ENCODE data around the gene CKLF.
"Not testable (repeated sequence)": the region's sequence is repeated elsewhere in the genome, so short reads cannot be mapped to it uniquely, and the experiment has no call there.

CKLF gene

DNA sequence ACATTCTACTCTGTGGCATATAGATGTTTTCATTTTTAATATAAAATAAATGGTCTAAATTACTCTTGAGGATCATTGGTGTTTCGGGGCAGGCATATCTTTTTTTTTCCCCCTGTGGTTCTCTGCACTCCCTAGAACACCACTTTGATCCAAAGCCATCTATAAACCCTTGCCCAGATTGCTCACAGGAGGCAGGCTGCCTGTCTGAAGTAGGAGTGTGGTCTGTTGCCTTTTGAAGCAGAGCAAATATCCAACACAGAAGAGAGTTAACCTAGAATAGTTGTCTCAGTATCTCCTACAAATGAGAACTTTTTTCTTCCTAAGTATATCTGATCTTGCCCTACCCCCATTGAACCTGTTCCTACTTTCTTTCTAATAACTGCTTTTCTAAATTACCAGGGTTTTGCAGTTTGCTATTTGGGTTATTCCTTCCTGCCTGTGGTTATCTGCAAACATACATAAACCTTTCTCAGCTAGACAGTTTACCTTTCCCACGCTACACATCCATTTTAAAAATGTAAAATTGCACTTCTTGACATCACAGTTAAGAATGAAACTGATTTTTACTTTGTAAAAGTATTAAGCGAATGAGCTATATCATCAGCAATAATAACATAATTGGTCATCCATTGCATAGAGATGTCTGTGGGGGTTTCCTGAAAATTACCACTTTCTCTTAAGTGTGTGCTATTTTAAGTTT is 9.2 kb downstream of the CKLF start:
- no peak overlapping the region for H3K4me3 ChIP-seq (ENCODE audit: low read length)
- H3K36me3 ChIP-seq (ENCODE audit: control insufficient read depth, insufficient read depth, low read length): peaks cover 3% of the 10 kb centered on the region; the same call in 1 of the 2 replicates

DNA sequence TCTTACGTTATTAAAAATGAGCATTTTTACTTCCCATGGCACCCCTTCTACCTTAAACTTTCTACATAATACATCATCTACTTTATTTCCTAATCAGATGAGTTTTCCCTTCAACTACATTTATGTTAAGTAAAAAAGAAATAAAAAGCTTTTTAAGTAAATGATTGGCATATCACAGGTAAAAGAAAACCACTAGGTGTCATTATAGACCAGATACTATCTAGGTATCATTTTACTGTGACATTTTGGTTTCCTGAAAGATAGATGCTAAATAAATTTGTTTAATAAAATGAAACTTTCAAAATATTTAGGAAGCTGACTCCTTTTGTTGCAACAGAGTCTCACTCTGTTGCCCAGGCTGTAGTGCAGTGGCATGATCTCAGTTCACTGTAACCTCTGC is 10.0 kb downstream of the CKLF start:
- H3K27me3 ChIP-seq (ENCODE audit: control insufficient read depth, insufficient read depth, low read length): no peaks in the 10 kb centered on the region
- H3K4me3 ChIP-seq (ENCODE audit: low read length): no peak overlapping the region
- H3K27ac ChIP-seq (ENCODE audit: low read length): no peak overlapping the region
- no peak for DNase-seq (ENCODE audit: low read depth, low spot score)
- H3K36me3 ChIP-seq (ENCODE audit: control insufficient read depth, insufficient read depth, low read length): peaks cover 4% of the 10 kb centered on the region; the same call in 1 of the 2 replicates
- 83% methylated on average over 1 of the region's 1 CpG for WGBS (ENCODE audit: insufficient coverage, insufficient read length)
- H3K4me1 ChIP-seq (ENCODE audit: control insufficient read depth, insufficient read depth, low read length): no peaks in the 10 kb centered on the region
- H3K9me3 ChIP-seq (ENCODE audit: control insufficient read depth, insufficient read depth, low read length): no peaks in the 10 kb centered on the region

More for the DNA sequence above, 9.2 kb downstream of the CKLF start:
- Histone ChIP-seq H3K9me3 (ENCODE audit: control insufficient read depth, insufficient read depth, low read length) (no peaks in the 10 kb centered on the region), H3K27ac (ENCODE audit: low read length) (no peak overlapping the region), H3K27me3 (ENCODE audit: control insufficient read depth, insufficient read depth, low read length) (no peaks in the 10 kb centered on the region), H3K4me1 (ENCODE audit: control insufficient read depth, insufficient read depth, low read length) (no peaks in the 10 kb centered on the region)
- WGBS (ENCODE audit: insufficient coverage, insufficient read length): no CpG with 5 or more reads among the region's 3 CpGs
- DNase-seq (ENCODE audit: low read depth, low spot score): no peak

DNA sequence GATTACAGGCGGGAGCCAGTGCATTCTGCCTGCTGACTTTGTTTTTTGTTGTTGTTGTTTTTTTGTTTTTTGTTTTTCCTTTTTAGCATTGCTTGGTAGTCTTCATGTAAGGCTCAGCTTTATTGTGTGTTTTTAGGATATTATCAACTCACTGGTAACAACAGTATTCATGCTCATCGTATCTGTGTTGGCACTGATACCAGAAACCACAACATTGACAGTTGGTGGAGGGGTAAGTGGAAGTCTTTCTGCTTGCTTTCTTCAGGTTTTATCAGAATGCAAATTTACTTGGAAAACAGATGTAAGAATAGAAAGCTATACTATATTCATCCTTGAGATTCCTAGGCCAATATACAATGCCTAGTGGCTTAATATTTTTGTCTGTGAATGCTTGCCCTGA is 10.6 kb downstream of the CKLF start:
- Histone ChIP-seq H3K36me3 (ENCODE audit: control insufficient read depth, insufficient read depth, low read length) (peaks cover 4% of the 10 kb centered on the region; the same call in 1 of the 2 replicates), H3K27ac (ENCODE audit: low read length) (no peak overlapping the region), H3K4me3 (ENCODE audit: low read length) (no peak overlapping the region), H3K27me3 (ENCODE audit: control insufficient read depth, insufficient read depth, low read length) (no peaks in the 10 kb centered on the region), H3K9me3 (ENCODE audit: control insufficient read depth, insufficient read depth, low read length) (no peaks in the 10 kb centered on the region), H3K4me1 (ENCODE audit: control insufficient read depth, insufficient read depth, low read length) (no peaks in the 10 kb centered on the region)
- no peak for DNase-seq (ENCODE audit: low read depth, low spot score)
- WGBS (ENCODE audit: insufficient coverage, insufficient read length): no CpG with 5 or more reads among the region's 2 CpGs

DNA sequence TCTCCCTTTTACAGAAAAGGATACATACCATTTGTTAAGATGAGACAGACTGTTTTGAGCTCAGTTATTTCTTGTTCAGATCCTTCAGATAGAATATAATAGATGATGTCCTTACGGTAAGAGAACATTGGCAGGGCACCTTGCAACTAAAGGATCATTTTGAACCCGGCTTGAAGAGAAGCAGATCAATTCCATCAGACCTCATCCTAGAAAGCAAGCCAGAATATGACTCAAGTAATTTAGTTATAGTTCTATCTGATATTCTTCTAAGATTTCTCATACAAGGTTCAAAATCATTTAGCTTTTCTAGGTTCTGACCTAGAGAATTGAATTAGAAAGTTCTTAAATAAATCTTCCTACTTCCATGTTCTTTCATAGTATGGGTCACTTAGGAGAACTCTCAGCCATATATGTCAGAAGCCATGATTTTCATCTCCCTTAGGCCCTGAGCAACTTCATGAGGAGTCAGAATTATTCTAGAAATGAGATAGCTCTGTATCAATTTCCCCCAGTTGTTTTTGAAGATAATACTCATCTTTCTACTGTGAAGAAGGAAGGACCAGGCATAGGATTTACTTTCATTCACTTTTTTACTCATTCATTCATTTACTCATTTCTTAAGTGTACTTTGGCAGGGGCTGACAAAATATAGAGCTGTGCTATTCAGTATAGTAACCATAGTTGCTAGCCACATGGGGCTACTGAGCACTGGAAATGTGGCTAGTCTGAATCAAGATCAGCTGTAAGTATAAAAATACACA is 11.4 kb downstream of the CKLF start:
- DNase-seq (ENCODE audit: low read depth, low spot score): no peak
- Histone ChIP-seq H3K9me3 (ENCODE audit: control insufficient read depth, insufficient read depth, low read length) (no peaks in the 10 kb centered on the region), H3K4me3 (ENCODE audit: low read length) (no peak overlapping the region), H3K27me3 (ENCODE audit: control insufficient read depth, insufficient read depth, low read length) (no peaks in the 10 kb centered on the region), H3K4me1 (ENCODE audit: control insufficient read depth, insufficient read depth, low read length) (no peaks in the 10 kb centered on the region), H3K36me3 (ENCODE audit: control insufficient read depth, insufficient read depth, low read length) (peaks cover 4% of the 10 kb centered on the region; the same call in 1 of the 2 replicates), H3K27ac (ENCODE audit: low read length) (no peak overlapping the region)
- no CpG with 5 or more reads among the region's 2 CpGs for WGBS (ENCODE audit: insufficient coverage, insufficient read length)

DNA sequence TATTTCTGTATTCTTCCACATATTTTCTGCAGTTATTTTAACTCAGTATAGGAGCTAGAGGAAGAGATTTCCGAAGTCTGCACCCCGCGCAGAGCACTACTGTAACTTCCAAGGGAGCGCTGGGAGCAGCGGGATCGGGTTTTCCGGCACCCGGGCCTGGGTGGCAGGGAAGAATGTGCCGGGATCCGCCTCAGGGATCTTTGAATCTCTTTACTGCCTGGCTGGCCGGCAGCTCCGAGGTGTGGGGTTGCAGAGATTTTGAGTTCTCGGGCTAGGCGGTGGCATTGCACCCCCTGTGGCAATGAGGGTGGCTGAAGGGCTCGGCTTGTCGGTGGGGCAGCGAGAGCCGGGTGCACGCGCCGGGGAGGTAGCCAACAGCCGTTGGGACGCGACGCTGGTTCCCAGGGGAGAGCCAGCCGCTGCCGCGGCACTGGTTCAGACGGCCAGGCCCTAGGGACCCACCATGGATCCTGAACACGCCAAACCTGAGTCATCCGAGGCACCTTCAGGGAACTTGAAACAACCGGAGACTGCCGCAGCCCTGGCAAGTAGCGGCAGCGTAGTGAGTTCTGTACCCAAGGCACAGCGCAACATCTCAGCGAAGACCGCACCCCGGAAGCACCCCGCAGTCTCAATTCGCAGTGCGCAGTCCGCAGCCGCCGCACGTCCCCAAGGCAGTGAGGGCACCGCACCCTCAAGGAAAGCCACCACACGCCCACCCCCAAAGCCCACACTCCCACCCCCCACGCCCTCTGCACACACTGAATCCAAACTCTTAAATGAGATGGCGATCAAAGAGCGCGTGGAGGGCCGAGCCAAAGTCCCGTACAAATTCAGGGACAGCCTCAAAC is 13.9 kb downstream of the CKLF start, which contains the start of gene CMTM1:
CMTM1 (plus strand) TSS at position 389 of the 851 bp plus-strand sequence; CDS start at position 464, 75 bp downstream.
- no CpG with 5 or more reads among the region's 54 CpGs for WGBS (ENCODE audit: insufficient coverage, insufficient read length)
- Histone ChIP-seq H3K9me3 (ENCODE audit: control insufficient read depth, insufficient read depth, low read length) (no peaks in the 10 kb centered on the region), H3K27me3 (ENCODE audit: control insufficient read depth, insufficient read depth, low read length) (no peaks in the 10 kb centered on the region), H3K4me3 (ENCODE audit: low read length) (no peak within 1 kb of the TSS), H3K36me3 (ENCODE audit: control insufficient read depth, insufficient read depth, low read length) (peaks cover 4% of the 10 kb centered on the region; the same call in 1 of the 2 replicates), H3K4me1 (ENCODE audit: control insufficient read depth, insufficient read depth, low read length) (no peaks in the 10 kb centered on the region), H3K27ac (ENCODE audit: low read length) (no peak within 1 kb of the TSS)
- no peak for DNase-seq (ENCODE audit: low read depth, low spot score)

DNA sequence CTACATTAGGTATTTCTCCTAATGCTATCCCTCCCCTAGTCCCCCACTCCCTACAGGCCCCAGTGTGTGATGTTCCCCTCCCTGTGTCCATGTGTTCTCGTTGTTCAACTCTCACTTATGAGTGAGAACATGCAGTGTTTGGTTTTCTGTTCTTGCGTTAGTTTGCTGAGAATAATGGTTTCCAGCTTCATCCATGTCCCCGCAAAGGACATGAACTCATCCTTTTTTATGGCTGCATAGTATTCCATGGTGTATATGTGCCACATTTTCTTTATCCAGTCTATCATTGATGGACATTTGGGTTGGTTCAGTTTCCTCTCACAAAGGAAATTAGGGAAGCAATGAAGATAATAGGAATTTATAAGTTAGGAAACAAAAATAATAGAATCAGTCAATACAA is 14.9 kb downstream of the CKLF start:
- H3K9me3 ChIP-seq (ENCODE audit: control insufficient read depth, insufficient read depth, low read length); H3K4me3 ChIP-seq (ENCODE audit: low read length); H3K27ac ChIP-seq (ENCODE audit: low read length); H3K4me1 ChIP-seq (ENCODE audit: control insufficient read depth, insufficient read depth, low read length); H3K36me3 ChIP-seq (ENCODE audit: control insufficient read depth, insufficient read depth, low read length); H3K27me3 ChIP-seq (ENCODE audit: control insufficient read depth, insufficient read depth, low read length); DNase-seq (ENCODE audit: low read depth, low spot score): not testable (repeated sequence)
- WGBS (ENCODE audit: insufficient coverage, insufficient read length): no CpG with 5 or more reads among the region's 3 CpGs

DNA sequence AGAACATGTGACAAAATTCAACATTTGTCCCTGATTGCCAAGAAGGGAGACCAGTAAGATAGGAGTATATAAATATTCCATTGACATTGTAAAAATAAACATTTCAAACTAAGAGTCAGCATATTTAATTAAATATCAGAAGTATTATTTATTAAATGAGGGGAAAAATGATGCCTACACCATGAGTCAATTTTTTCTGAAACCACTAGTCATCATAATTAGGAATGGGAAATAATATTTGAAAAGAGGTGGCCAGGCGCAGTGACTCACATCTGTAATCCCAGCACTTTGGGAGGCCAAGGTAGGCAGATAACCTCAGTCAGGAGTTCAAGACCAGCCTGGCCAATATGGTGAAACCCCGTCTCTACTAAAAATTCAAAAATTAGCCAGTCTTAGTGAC is 16.0 kb downstream of the CKLF start:
- H3K36me3 ChIP-seq (ENCODE audit: control insufficient read depth, insufficient read depth, low read length): peaks cover 4% of the 10 kb centered on the region; the same call in 1 of the 2 replicates
- no peak overlapping the region for H3K27ac ChIP-seq (ENCODE audit: low read length)
- no peaks in the 10 kb centered on the region for H3K4me1 ChIP-seq (ENCODE audit: control insufficient read depth, insufficient read depth, low read length)
- H3K9me3 ChIP-seq (ENCODE audit: control insufficient read depth, insufficient read depth, low read length): no peaks in the 10 kb centered on the region
- no peaks in the 10 kb centered on the region for H3K27me3 ChIP-seq (ENCODE audit: control insufficient read depth, insufficient read depth, low read length)
- H3K4me3 ChIP-seq (ENCODE audit: low read length): no peak overlapping the region
- no peak for DNase-seq (ENCODE audit: low read depth, low spot score)
- WGBS (ENCODE audit: insufficient coverage, insufficient read length): no CpG with 5 or more reads among the region's 2 CpGs

DNA sequence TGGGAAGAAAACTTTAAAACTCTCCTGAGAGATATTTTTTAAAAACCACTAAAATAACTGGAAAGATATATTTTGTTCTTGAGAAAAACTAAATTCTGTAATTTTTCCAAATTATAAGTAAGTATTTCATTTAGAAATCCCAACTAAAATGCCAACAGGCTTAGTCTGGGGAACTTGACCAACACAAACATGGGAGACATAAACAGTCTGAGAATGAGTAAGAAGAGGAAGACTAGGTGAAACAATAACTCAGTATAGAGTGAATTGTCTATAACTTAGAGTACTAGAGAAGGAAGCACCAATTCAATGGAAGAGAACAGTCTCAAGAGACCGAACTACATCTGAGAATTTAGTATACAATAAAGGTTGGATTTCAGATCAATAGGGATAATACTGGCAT is 16.8 kb downstream of the CKLF start:
- H3K4me1 ChIP-seq (ENCODE audit: control insufficient read depth, insufficient read depth, low read length): no peaks in the 10 kb centered on the region
- peaks cover 4% of the 10 kb centered on the region; the same call in 1 of the 2 replicates for H3K36me3 ChIP-seq (ENCODE audit: control insufficient read depth, insufficient read depth, low read length)
- WGBS (ENCODE audit: insufficient coverage, insufficient read length): no CpG with 5 or more reads among the region's 1 CpG
- H3K27ac ChIP-seq (ENCODE audit: low read length): no peak overlapping the region
- H3K9me3 ChIP-seq (ENCODE audit: control insufficient read depth, insufficient read depth, low read length): no peaks in the 10 kb centered on the region
- H3K27me3 ChIP-seq (ENCODE audit: control insufficient read depth, insufficient read depth, low read length): no peaks in the 10 kb centered on the region
- DNase-seq (ENCODE audit: low read depth, low spot score): no peak
- H3K4me3 ChIP-seq (ENCODE audit: low read length): no peak overlapping the region

DNA sequence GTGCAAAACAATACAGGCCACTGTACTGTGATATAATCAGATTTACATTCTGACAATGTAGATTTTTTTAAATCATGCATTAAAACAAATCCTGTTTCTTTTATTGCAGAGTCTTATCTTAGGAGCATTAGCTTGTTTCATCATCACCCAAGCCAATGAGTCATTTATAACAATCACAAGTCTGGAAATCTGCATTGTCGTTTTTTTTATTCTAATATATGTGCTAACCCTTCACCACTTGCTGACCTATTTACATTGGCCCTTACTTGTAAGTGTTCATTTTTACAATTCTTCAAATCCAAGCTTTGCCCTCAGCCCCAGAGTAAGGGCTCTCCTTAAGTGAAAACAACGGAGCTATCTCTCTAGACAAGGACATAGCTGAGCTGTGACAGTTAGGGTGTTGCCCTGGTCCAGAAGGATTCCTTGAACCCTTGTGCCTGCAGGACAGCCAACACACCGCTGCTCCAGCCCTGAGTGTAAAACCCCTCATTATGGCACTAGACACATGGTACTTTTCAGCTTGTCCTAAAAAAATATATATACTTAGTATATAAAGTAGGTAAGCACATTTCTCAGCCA is 17.5 kb downstream of the CKLF start:
- no peak overlapping the region for H3K27ac ChIP-seq (ENCODE audit: low read length)
- DNase-seq (ENCODE audit: low read depth, low spot score): no peak
- WGBS (ENCODE audit: insufficient coverage, insufficient read length): no CpG with 5 or more reads among the region's 3 CpGs
- H3K27me3 ChIP-seq (ENCODE audit: control insufficient read depth, insufficient read depth, low read length): no peaks in the 10 kb centered on the region
- H3K36me3 ChIP-seq (ENCODE audit: control insufficient read depth, insufficient read depth, low read length): peaks cover 4% of the 10 kb centered on the region; the same call in 1 of the 2 replicates
- H3K4me1 ChIP-seq (ENCODE audit: control insufficient read depth, insufficient read depth, low read length): no peaks in the 10 kb centered on the region
- H3K9me3 ChIP-seq (ENCODE audit: control insufficient read depth, insufficient read depth, low read length): no peaks in the 10 kb centered on the region
- H3K4me3 ChIP-seq (ENCODE audit: low read length): no peak overlapping the region

DNA sequence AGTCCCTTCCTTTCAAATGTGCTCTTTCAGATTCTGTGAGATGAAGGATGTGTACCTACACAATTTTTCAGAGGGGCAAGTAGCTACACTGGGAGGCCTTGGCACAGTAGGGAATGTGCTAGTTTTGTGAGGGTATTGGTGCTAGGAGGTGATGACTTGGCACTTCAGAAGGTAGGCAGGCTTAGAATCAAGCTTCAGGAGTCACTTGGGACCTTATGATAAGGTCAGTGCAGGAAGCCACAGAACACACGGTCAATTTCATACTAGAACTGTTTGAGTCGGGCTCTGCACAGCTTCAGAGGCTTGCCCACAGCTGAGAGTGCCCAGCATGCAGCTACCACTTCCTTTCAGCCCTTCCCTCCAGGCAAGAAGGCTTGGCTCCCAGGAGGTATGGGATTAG is 20.0 kb downstream of the CKLF start:
- DNase-seq (ENCODE audit: low read depth, low spot score): no peak
- no CpG with 5 or more reads among the region's 2 CpGs for WGBS (ENCODE audit: insufficient coverage, insufficient read length)
- no peaks in the 10 kb centered on the region for H3K9me3 ChIP-seq (ENCODE audit: control insufficient read depth, insufficient read depth, low read length)

More for the DNA sequence above, 20.0 kb downstream of the CKLF start:
- H3K4me3 ChIP-seq (ENCODE audit: low read length): no peak overlapping the region
- no peaks in the 10 kb centered on the region for H3K4me1 ChIP-seq (ENCODE audit: control insufficient read depth, insufficient read depth, low read length)
- H3K36me3 ChIP-seq (ENCODE audit: control insufficient read depth, insufficient read depth, low read length): no peaks in the 10 kb centered on the region
- H3K27ac ChIP-seq (ENCODE audit: low read length): no peak overlapping the region
- no peaks in the 10 kb centered on the region; the same call in 1 of the 2 replicates for H3K27me3 ChIP-seq (ENCODE audit: control insufficient read depth, insufficient read depth, low read length)
